Ureter (tissue), 1 donor: Measurements from ENCODE around the gene MON2. TPM values are rescaled to one million over a fixed set of nuclear protein-coding genes. Genes with fewer than 3 reads are reported as not detected.

Experiments
- DNase-seq: peaks from one replicate; pipeline ENCODE4 v3.0.0-alpha.2; 2020; ENCODE audit warnings: low spot score
- total RNA-seq: library from RNA; stranded (reverse); gene quantifications from one replicate; pipeline ENCODE4 v1.2.4, GENCODE V29; 2023
- donor health status: DM: yes; HTN: yes; CAD: no.

Gene MON2
- total RNA-seq, 1 donor from 2014 or later, result 96.9 TPM

- no peak for DNase-seq
Observed at GRCh38 chr12:62613081-62613480, 146.5 kb downstream of the MON2 start.

GRCh38 chr12:62618319-62618718, 151.7 kb downstream of the MON2 start:
- no peak for DNase-seq

GRCh38 chr12:62618930-62619329, 152.3 kb downstream of the MON2 start:
- no peak for DNase-seq

- no peak for DNase-seq
Observed at GRCh38 chr12:62621101-62621638, 154.5 kb downstream of the MON2 start.

- DNase-seq, result no peak
Observed at GRCh38 chr12:62622177-62622576, 155.6 kb downstream of the MON2 start.

- no peak for DNase-seq
Observed at GRCh38 chr12:62625228-62625627, 158.6 kb downstream of the MON2 start.

GRCh38 chr12:62627181-62627580, 160.6 kb downstream of the MON2 start:
- no peak for DNase-seq

- DNase-seq, result no peak
Observed at GRCh38 chr12:62629413-62629812, 162.8 kb downstream of the MON2 start.

- DNase-seq, result no peak
Observed at GRCh38 chr12:62629971-62630739, 163.5 kb downstream of the MON2 start.

GRCh38 chr12:62631471-62632410, 165.1 kb downstream of the MON2 start:
- DNase-seq, result peak; percentile 60

- DNase-seq, result peak; percentile 54
Observed at GRCh38 chr12:62632411-62632918, 165.8 kb downstream of the MON2 start.

GRCh38 chr12:62635649-62636048, 169.0 kb downstream of the MON2 start:
- no peak for DNase-seq

- no peak for DNase-seq
Observed at GRCh38 chr12:62637679-62638078, 171.1 kb downstream of the MON2 start.

- no peak for DNase-seq
Observed at GRCh38 chr12:62640910-62641448, 174.4 kb downstream of the MON2 start.

GRCh38 chr12:62642486-62642885, 175.9 kb downstream of the MON2 start:
- no peak for DNase-seq

- no peak for DNase-seq
Observed at GRCh38 chr12:62643486-62643885, 176.9 kb downstream of the MON2 start.

GRCh38 chr12:62646566-62646965, 179.9 kb downstream of the MON2 start:
- no peak for DNase-seq

- no peak for DNase-seq
Observed at GRCh38 chr12:62647586-62647985, 181.0 kb downstream of the MON2 start.

GRCh38 chr12:62649412-62650138, 182.9 kb downstream of the MON2 start:
- peak; percentile 38 for DNase-seq
